Measurements from ENCODE around the gene TXNL4A.

DNA sequence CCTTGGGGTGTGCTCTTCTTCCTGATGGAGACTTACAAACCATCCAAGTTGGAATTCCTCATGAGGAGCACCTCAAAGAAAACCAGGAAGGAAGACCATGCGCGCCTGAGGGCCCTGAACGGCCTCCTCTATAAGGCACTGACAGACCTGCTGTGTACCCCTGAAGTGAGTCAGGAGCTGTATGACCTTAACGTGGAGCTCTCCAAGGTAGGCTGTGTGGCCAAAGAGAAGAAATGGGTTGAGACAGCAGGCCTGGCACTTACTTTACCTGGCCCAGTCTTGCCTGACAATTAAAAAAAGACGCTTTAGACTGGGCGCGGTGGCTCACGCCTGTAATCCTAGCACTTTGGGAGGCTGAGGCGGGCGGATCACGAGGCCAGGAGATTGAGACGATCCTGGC lies 48.9 kb upstream of the TXNL4A start:
- TF ChIP-seq ZBTB7A (tag by site-specific recombination; IDR thresholded peaks at IDR 0.05; ENCODE audit: low read depth) (no peak), ZNF843 (tag by site-specific recombination; IDR thresholded peaks at IDR 0.05) (no peak), SP3 (tag by site-specific recombination; IDR thresholded peaks at IDR 0.05) (no peak)

Data from HEK293 (cell line).